PC-9 (cell line): ENCODE results near the gene FAM222B. TPM values are rescaled to one million over a fixed set of nuclear protein-coding genes. Genes with fewer than 3 reads are reported as not detected.
"Not testable (repeated sequence)": the region's sequence is repeated elsewhere in the genome, so short reads cannot be mapped to it uniquely, and the experiment has no call there.

Experiments
- BruUV-seq: library from RNA; stranded (reverse); fragments of 400-500 nt; replicated peaks from 2 replicates; lab custom pipeline; 2021; lab: Mats Ljungman, UMichigan
- CTCF ChIA-PET: fragments of 300-600 bp; sonication (Branson Sonifier 250); formaldehyde crosslinking; loops from one replicate; lab custom pipeline; 2022; ENCODE audit warnings: antibody characterized with exemption; lab: Charles Lee
- POLR2A ChIA-PET: fragments of 300-600 bp; sonication (Branson Sonifier 250); formaldehyde crosslinking; loops from one replicate; lab custom pipeline; 2022; ENCODE audit warnings: antibody characterized with exemption; ENCODE audit not compliant: unreplicated experiment; lab: Charles Lee
- DNase-seq, 2 experiments: peaks; one replicate each; pipeline versions ENCODE4 v3.0.0 to v3.0.0-alpha.2; 2015 to 2022; ENCODE audit warnings: mixed read lengths in 1 of 2
- H2AFZ ChIP-seq: fragments of 200-600 bp; sonication (generic); 2 replicates; pipeline ENCODE4 v1.8.1; 2017; ENCODE audit warnings: antibody characterized with exemption
- H3F3A ChIP-seq: fragments of 200-600 bp; sonication (generic); 2 replicates; pipeline ENCODE4 v1.8.1; 2017; ENCODE audit warnings: antibody characterized with exemption, mild to moderate bottlenecking, low read depth; ENCODE audit not compliant: insufficient read depth
- H3K27ac ChIP-seq: fragments of 200-600 bp; sonication (generic); 2 replicates; pipeline ENCODE4 v1.6.1; 2016; ENCODE audit warnings: mixed run types
- H3K27me3 ChIP-seq: fragments of 200-600 bp; sonication (generic); 2 replicates; pipeline ENCODE4 v1.6.1; 2016; ENCODE audit warnings: low read depth, mixed run types; ENCODE audit not compliant: insufficient read depth
- H3K36me3 ChIP-seq: fragments of 200-600 bp; sonication (generic); 2 replicates; pipeline ENCODE4 v1.6.1; 2016; ENCODE audit warnings: low read depth, mixed run types
- H3K4me1 ChIP-seq: fragments of 200-600 bp; sonication (generic); replicated peaks from 2 replicates; pipeline ENCODE4 v1.6.1; 2016; ENCODE audit warnings: mixed run types; ENCODE audit not compliant: insufficient read depth
- H3K4me2 ChIP-seq: fragments of 200-600 bp; sonication (generic); 2 replicates; pipeline ENCODE4 v1.6.1; 2017; ENCODE audit warnings: mixed run types
- H3K4me3 ChIP-seq: fragments of 200-600 bp; sonication (generic); 2 replicates; pipeline ENCODE4 v1.6.1; 2016; ENCODE audit warnings: mixed run types
- H3K79me2 ChIP-seq: fragments of 200-600 bp; sonication (generic); 2 replicates; pipeline ENCODE4 v1.6.1; 2017; ENCODE audit warnings: low read depth, mixed run types
- H3K9me2 ChIP-seq: fragments of 200-600 bp; sonication (generic); 2 replicates; pipeline ENCODE4 v1.8.1; 2017; ENCODE audit warnings: mild to moderate bottlenecking; ENCODE audit not compliant: insufficient read depth
- H3K9me3 ChIP-seq: fragments of 200-600 bp; sonication (generic); 2 replicates; pipeline ENCODE4 v1.8.1; 2016; ENCODE audit warnings: low read depth; ENCODE audit not compliant: insufficient read depth
- H4K20me1 ChIP-seq: fragments of 200-600 bp; sonication (generic); 2 replicates; pipeline ENCODE4 v1.8.1; 2017; ENCODE audit not compliant: insufficient read depth
- EZH2 ChIP-seq: fragments of 200-600 bp; sonication (generic); IDR thresholded peaks from 2 replicates; pipeline ENCODE4 v1.8.0; 2017; ENCODE audit warnings: antibody characterized with exemption, low read depth
- intact Hi-C: fragments of 100-400 bp; cut with micrococcal nuclease; formaldehyde crosslinking; loops from one replicate; pipeline ENCODE4 v1.10.0; 2022; ENCODE audit not compliant: unreplicated experiment
- total RNA-seq: library from RNA; stranded (reverse); gene quantifications from 2 replicates; pipeline ENCODE4 v1.2.3, GENCODE V29; 2021
- TF ChIP-seq, protein P1 (sequence below): fragments of 200-600 bp; sonication (generic); conservative IDR thresholded peaks from 2 replicates; pipeline ENCODE4 v1.6.1; 2017; ENCODE audit warnings: mixed run types, antibody characterized with exemption, mild to moderate bottlenecking, moderate library complexity

The FAM222B gene
- total RNA-seq, 1 experiment from 2014 or later = 26.4 TPM

GRCh38 chr17:28792877-28793661 lies 49.5 kb downstream of the FAM222B start:
- Histone ChIP-seq H3K4me1 (no peaks in the 10 kb centered on the region), H3K27me3 (no peaks in the 10 kb centered on the region), H3F3A (peaks cover 32% of the 10 kb centered on the region; the same call in 1 of the 2 replicates), H3K9me2 (no peaks in the 10 kb centered on the region), H3K79me2 (peaks cover 28% of the 10 kb centered on the region), H3K4me3 (no peak overlapping the region), H3K27ac (no peak overlapping the region), H3K36me3 (no peaks in the 10 kb centered on the region), H2AFZ (no peak overlapping the region), H3K9me3 (no peaks in the 10 kb centered on the region), H3K4me2 (no peak overlapping the region), H4K20me1 (peaks cover 33% of the 10 kb centered on the region)
- no peak for DNase-seq
- BruUV-seq = no TSS peak
- intact Hi-C loops = no loop called here
- POLR2A ChIA-PET = interaction anchor here (0.6 kb wide), 2 partner anchors 61 to 106 kb away, joined by 6 to 7 read pairs; no protein-coding TSS in a partner anchor
- CTCF ChIA-PET = no interaction called here
- TF ChIP-seq, protein P1, sequence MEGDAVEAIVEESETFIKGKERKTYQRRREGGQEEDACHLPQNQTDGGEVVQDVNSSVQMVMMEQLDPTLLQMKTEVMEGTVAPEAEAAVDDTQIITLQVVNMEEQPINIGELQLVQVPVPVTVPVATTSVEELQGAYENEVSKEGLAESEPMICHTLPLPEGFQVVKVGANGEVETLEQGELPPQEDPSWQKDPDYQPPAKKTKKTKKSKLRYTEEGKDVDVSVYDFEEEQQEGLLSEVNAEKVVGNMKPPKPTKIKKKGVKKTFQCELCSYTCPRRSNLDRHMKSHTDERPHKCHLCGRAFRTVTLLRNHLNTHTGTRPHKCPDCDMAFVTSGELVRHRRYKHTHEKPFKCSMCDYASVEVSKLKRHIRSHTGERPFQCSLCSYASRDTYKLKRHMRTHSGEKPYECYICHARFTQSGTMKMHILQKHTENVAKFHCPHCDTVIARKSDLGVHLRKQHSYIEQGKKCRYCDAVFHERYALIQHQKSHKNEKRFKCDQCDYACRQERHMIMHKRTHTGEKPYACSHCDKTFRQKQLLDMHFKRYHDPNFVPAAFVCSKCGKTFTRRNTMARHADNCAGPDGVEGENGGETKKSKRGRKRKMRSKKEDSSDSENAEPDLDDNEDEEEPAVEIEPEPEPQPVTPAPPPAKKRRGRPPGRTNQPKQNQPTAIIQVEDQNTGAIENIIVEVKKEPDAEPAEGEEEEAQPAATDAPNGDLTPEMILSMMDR = no peak
- TF ChIP-seq EZH2 = no peak

- Histone ChIP-seq H3F3A (peaks cover 26% of the 10 kb centered on the region; the same call in 1 of the 2 replicates), H2AFZ (no peak overlapping the region), H3K4me3 (no peak overlapping the region), H3K9me3 (no peaks in the 10 kb centered on the region), H3K9me2 (no peaks in the 10 kb centered on the region), H3K36me3 (no peaks in the 10 kb centered on the region), H3K4me2 (no peak overlapping the region), H4K20me1 (peaks cover 26% of the 10 kb centered on the region), H3K27me3 (no peaks in the 10 kb centered on the region), H3K79me2 (peaks cover 19% of the 10 kb centered on the region; the same call in 1 of the 2 replicates), H3K27ac (no peak overlapping the region), H3K4me1 (no peaks in the 10 kb centered on the region)
- no peak for DNase-seq
- POLR2A ChIA-PET = interaction anchor here (0.7 kb wide), 1 partner anchor 74 kb away, joined by 3 read pairs; no protein-coding TSS in a partner anchor
- CTCF ChIA-PET = no interaction called here
- TF ChIP-seq, protein P1 = no peak
- TF ChIP-seq EZH2 = no peak
- no TSS peak for BruUV-seq
- intact Hi-C loops = no loop called here
These were observed 54.5 kb downstream of the FAM222B start for GRCh38 chr17:28788100-28788499.

DNA sequence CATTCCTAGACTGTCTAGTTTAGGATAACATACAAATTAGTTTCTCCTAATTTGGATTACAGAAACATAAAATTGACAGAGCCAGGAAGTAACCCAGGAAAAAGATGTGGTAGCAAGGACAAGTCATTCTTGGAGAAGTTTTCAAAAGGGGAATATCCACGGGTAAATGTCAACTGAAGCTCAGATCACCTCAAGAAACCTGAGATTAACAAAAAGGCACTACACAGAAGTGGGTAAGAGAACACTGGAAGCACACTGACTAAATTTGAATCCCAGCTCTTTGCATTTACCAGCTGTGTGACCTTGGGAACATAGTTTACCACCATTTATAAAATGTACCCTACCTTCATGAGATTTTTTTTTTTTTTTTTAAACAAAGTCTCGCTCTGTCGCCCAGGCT lies 59.4 kb downstream of the FAM222B start:
- no peak for DNase-seq
- Histone ChIP-seq H3F3A (peaks cover 24% of the 10 kb centered on the region; the same call in 1 of the 2 replicates), H3K36me3 (peaks cover 11% of the 10 kb centered on the region), H3K4me2 (no peak overlapping the region), H3K4me1 (no peaks in the 10 kb centered on the region), H3K4me3 (no peak overlapping the region), H3K9me3 (no peaks in the 10 kb centered on the region), H3K9me2 (no peaks in the 10 kb centered on the region), H3K27me3 (no peaks in the 10 kb centered on the region), H2AFZ (no peak overlapping the region), H3K79me2 (peaks cover 23% of the 10 kb centered on the region), H4K20me1 (peaks cover 14% of the 10 kb centered on the region), H3K27ac (no peak overlapping the region)
- intact Hi-C loops = no loop called here
- POLR2A ChIA-PET = no interaction called here
- CTCF ChIA-PET = interaction anchor here (0.6 kb wide), 2 partner anchors 110 to 145 kb away, joined by 3 to 4 read pairs; no protein-coding TSS in a partner anchor
- TF ChIP-seq EZH2 = no peak
- TF ChIP-seq, protein P1 = no peak
- BruUV-seq = no TSS peak

GRCh38 chr17:28779601-28780000 lies 63.0 kb downstream of the FAM222B start:
- BruUV-seq, intact Hi-C loops, H3K9me3 ChIP-seq, DNase-seq, H3K4me2 ChIP-seq, CTCF ChIA-PET, H2AFZ ChIP-seq, H3K9me2 ChIP-seq, POLR2A ChIA-PET, H3K4me3 ChIP-seq, H3K27me3 ChIP-seq, H3K27ac ChIP-seq, H3K4me1 ChIP-seq: not testable (repeated sequence)
- Histone ChIP-seq H4K20me1 (peaks cover 14% of the 10 kb centered on the region), H3K36me3 (peaks cover 11% of the 10 kb centered on the region), H3F3A (peaks cover 15% of the 10 kb centered on the region; the same call in 1 of the 2 replicates), H3K79me2 (peaks cover 25% of the 10 kb centered on the region)
